ENCODE measurements around the gene COL8A2. TPM values are rescaled to one million over a fixed set of nuclear protein-coding genes. Genes with fewer than 3 reads are reported as not detected.

COL8A2 gene
- total and polyA plus RNA-seq, 4 donors, result 17.4 to 48.5 (median 28.0) TPM

- H3K4me1 ChIP-seq (ENCODE audit: control insufficient read depth in 1 of 2, insufficient read depth in 2 of 2, low read length in 2 of 2), result no peaks in the 10 kb centered on the region
- no peaks in the 10 kb centered on the region for H3K27me3 ChIP-seq (ENCODE audit: control insufficient read depth in 1 of 2, insufficient read depth in 2 of 2, low read length in 1 of 2)
- intact Hi-C loops (cut with DNase I), result loop anchor here in 1 of 2 donors (2.0 kb wide), 1 partner anchor 19 kb away; no protein-coding TSS in a partner anchor
- DNase-seq (no peak), ATAC-seq (ENCODE audit: low FRiP score) (no peak)
- H3K9me3 ChIP-seq (ENCODE audit: control insufficient read depth, low read length), result no peaks in the 10 kb centered on the region
- no peak overlapping the region for H3K4me3 ChIP-seq (ENCODE audit: low read length in 2 of 2)
- H3K36me3 ChIP-seq (ENCODE audit: control insufficient read depth in 1 of 2, insufficient read depth in 2 of 2, low read length in 1 of 2), result no peaks in the 10 kb centered on the region
- WGBS, 2 donors, result 89% methylated on average over 21 of the region's 21 CpGs
- H3K27ac ChIP-seq (ENCODE audit: low read depth in 1 of 2, low read length in 2 of 2), result no peak overlapping the region
These were observed 1.1 kb upstream of the COL8A2 start for GRCh38 chr1:36126005-36126716.

- 32 to 35% methylated on average over 32 to 42 of the region's 42 CpGs for WGBS, 2 donors
- Histone ChIP-seq H3K36me3 (ENCODE audit: control insufficient read depth in 1 of 2, insufficient read depth in 2 of 2, low read length in 1 of 2) (no peaks in the 10 kb centered on the region), H3K27ac (ENCODE audit: low read depth in 1 of 2, low read length in 2 of 2) (peak overlapping the region; percentile 28 to 50), H3K4me3 (ENCODE audit: low read length in 2 of 2) (peak overlapping the region; percentile 51 to 65), H3K4me1 (ENCODE audit: control insufficient read depth in 1 of 2, insufficient read depth in 2 of 2, low read length in 2 of 2) (no peaks in the 10 kb centered on the region), H3K27me3 (ENCODE audit: control insufficient read depth in 1 of 2, insufficient read depth in 2 of 2, low read length in 1 of 2) (no peaks in the 10 kb centered on the region), H3K9me3 (ENCODE audit: control insufficient read depth, low read length) (no peaks in the 10 kb centered on the region)
- ATAC-seq (ENCODE audit: low FRiP score) (no peak), DNase-seq (no peak)
- intact Hi-C loops (cut with DNase I), result no loop called here
These were observed 456 bp downstream of the COL8A2 start for GRCh38 chr1:36124404-36125128.

DNA sequence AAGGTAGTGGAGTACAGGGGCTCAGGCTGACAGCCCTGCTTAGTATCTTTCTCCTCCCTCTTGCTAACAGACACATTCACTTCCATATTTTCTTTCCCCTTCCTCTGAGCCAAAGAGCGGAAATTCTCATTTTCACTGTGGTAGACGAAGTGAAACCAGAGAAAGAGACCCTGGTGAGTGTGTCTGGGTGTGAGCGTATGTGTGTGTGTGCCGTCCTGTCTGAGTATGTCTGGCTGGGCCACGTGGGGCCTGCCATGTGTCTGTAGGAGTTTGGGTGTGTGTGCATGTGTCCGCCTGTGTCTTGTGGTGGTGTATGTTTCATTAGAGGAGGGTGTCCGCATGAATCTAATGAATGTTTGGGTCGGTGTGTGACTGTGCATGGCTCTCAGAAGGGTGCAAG, 1.7 kb downstream of the COL8A2 start:
- Histone ChIP-seq H3K4me3 (ENCODE audit: low read length in 2 of 2) (no peak overlapping the region), H3K27me3 (ENCODE audit: control insufficient read depth in 1 of 2, insufficient read depth in 2 of 2, low read length in 1 of 2) (no peaks in the 10 kb centered on the region), H3K27ac (ENCODE audit: low read depth in 1 of 2, low read length in 2 of 2) (no peak overlapping the region), H3K36me3 (ENCODE audit: control insufficient read depth in 1 of 2, insufficient read depth in 2 of 2, low read length in 1 of 2) (no peaks in the 10 kb centered on the region), H3K4me1 (ENCODE audit: control insufficient read depth in 1 of 2, insufficient read depth in 2 of 2, low read length in 2 of 2) (no peaks in the 10 kb centered on the region), H3K9me3 (ENCODE audit: control insufficient read depth, low read length) (no peaks in the 10 kb centered on the region)
- 86 to 87% methylated on average over 8 of the region's 8 CpGs for WGBS, 2 donors
- ATAC-seq (ENCODE audit: low FRiP score), result no peak
- DNase-seq, result peak in 1 of 2 donors; percentile 76
- intact Hi-C loops (cut with DNase I), result no loop called here

DNA sequence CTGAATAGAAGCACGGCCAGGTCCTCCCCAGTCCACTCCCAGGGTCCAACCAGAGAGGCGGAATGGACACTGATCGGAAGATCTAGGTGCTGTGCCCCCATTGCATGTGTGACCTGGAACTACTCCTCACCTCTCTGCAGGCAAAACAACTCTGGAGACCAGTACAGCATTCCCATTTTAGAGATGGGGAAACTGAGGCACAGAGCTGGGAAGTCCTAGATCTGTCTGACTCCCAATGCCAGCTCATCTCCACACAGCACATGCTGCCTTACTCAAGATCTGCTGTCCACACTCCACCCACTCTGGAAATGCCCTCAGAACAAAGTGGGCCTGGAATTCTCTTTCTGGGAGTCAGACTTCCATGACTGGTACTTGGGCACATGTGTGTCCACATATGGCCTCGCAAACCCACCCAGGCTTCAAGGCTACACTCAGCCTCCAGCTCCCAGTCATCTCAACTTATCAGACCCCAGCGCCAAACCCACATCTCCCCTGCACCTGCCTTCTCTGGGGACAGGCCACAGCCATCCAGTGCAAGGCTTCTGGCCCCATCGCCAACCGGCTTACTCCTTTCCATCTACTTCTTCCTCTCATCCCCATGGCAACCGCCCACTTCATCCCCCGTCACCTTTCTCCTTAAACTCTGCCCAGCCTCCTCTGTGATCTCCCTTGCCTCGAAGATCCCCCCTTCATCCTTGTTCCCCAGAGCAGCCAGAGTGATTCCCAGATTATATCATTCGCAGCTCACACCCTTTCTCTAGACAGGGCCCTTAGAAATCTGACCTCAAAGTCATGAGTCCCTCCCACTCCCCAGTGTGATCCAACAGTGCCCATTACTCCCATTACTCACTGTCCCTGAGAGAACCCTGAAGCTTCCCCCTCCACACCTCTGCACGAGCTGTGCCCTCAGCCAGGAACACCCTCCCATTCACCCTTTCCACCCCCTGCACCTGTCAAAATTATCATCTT, 2.7 kb downstream of the COL8A2 start:
- Histone ChIP-seq H3K27ac (ENCODE audit: low read depth in 1 of 2, low read length in 2 of 2) (no peak overlapping the region), H3K4me3 (ENCODE audit: low read length in 2 of 2) (no peak overlapping the region)
- intact Hi-C loops (cut with DNase I), result no loop called here

GRCh38 chr1:36119456-36119855, 5.6 kb downstream of the COL8A2 start:
- H3K9me3 ChIP-seq (ENCODE audit: control insufficient read depth, low read length), result no peaks in the 10 kb centered on the region
- DNase-seq (no peak), ATAC-seq (ENCODE audit: low FRiP score) (no peak)
- no peaks in the 10 kb centered on the region for H3K36me3 ChIP-seq (ENCODE audit: control insufficient read depth in 1 of 2, insufficient read depth in 2 of 2, low read length in 1 of 2)
- intact Hi-C loops (cut with DNase I), result no loop called here
- peaks cover 0 to 4% of the 10 kb centered on the region in 2 donors for H3K4me1 ChIP-seq (ENCODE audit: control insufficient read depth in 1 of 2, insufficient read depth in 2 of 2, low read length in 2 of 2)
- no peak overlapping the region for H3K4me3 ChIP-seq (ENCODE audit: low read length in 2 of 2)
- peak overlapping the region in 1 of 2 donors; percentile 43 for H3K27ac ChIP-seq (ENCODE audit: low read depth in 1 of 2, low read length in 2 of 2)
- H3K27me3 ChIP-seq (ENCODE audit: control insufficient read depth in 1 of 2, insufficient read depth in 2 of 2, low read length in 1 of 2), result no peaks in the 10 kb centered on the region
- 11 to 12% methylated on average over 9 of the region's 9 CpGs for WGBS, 2 donors

More for the DNA sequence above, 2.7 kb downstream of the COL8A2 start:
- 89 to 96% methylated on average over 12 of the region's 12 CpGs for WGBS, 2 donors
- Histone ChIP-seq H3K4me1 (ENCODE audit: control insufficient read depth in 1 of 2, insufficient read depth in 2 of 2, low read length in 2 of 2) (no peaks in the 10 kb centered on the region), H3K36me3 (ENCODE audit: control insufficient read depth in 1 of 2, insufficient read depth in 2 of 2, low read length in 1 of 2) (no peaks in the 10 kb centered on the region), H3K9me3 (ENCODE audit: control insufficient read depth, low read length) (no peaks in the 10 kb centered on the region), H3K27me3 (ENCODE audit: control insufficient read depth in 1 of 2, insufficient read depth in 2 of 2, low read length in 1 of 2) (no peaks in the 10 kb centered on the region)
- DNase-seq (no peak), ATAC-seq (ENCODE audit: low FRiP score) (no peak)

DNA sequence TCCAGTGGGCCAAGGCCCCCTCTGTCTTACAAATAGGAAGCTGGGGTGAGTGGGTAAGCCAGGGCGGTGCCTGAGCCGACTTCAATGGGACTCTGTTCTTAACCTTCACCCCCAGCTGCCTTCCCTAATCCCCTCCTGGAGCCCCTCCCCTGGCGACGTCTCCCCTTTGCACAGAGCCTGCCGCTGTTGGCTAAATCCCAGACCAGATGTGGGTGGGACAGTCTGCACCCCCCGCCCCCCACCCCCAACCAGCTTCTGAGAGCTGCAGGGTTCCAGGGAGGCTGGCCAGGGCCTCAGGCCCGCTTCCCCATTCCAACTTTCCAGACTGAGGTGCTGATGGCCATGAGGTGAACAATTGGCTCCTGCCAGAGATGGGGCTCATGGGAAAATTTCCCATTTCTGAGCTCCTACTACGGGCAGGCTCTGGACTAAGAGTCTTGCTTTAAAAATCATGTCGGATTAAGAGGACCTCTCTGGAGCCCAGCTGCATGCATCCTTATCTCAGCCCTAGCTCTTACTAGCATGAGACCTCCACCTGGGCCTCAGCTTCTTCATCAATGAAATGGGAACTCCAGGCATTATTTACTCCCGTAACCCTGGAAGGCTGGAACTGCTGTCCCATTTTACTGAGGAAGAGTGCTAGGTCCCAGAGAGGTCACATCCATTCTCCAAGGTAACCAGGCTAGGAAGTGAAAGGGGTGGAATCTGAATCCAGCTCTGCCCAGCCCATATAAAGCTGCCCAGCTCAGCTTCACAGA, 6.4 kb downstream of the COL8A2 start:
- peaks cover 0 to 4% of the 10 kb centered on the region in 2 donors for H3K4me1 ChIP-seq (ENCODE audit: control insufficient read depth in 1 of 2, insufficient read depth in 2 of 2, low read length in 2 of 2)
- 75 to 77% methylated on average over 10 of the region's 10 CpGs for WGBS, 2 donors
- H3K4me3 ChIP-seq (ENCODE audit: low read length in 2 of 2), result no peak overlapping the region
- ATAC-seq (ENCODE audit: low FRiP score) (no peak), DNase-seq (no peak)
- intact Hi-C loops (cut with DNase I), result no loop called here
- H3K9me3 ChIP-seq (ENCODE audit: control insufficient read depth, low read length), result no peaks in the 10 kb centered on the region
- H3K27me3 ChIP-seq (ENCODE audit: control insufficient read depth in 1 of 2, insufficient read depth in 2 of 2, low read length in 1 of 2), result no peaks in the 10 kb centered on the region
- H3K27ac ChIP-seq (ENCODE audit: low read depth in 1 of 2, low read length in 2 of 2), result peak overlapping the region in 1 of 2 donors; percentile 55
- no peaks in the 10 kb centered on the region for H3K36me3 ChIP-seq (ENCODE audit: control insufficient read depth in 1 of 2, insufficient read depth in 2 of 2, low read length in 1 of 2)

DNA sequence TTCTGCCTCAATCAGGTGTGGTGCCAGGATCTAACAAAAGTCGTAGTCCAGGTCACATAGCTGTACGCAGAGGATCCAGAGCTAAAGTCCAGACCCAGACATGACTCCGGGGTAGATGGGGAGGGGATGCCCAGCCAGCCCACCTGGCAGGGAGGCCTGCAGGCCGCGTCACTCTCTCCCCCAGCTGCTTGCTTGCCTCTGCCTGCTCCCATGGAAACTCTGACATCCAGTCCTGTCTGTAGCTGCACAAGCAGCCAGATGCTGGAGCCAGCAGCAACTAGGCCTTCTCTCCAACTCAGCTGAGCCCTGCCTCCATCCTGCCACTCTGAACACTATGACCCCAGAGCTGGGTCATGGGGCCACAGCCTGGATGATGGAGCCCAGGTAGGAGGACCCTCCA, 8.1 kb downstream of the COL8A2 start:
- Histone ChIP-seq H3K4me3 (ENCODE audit: low read length in 2 of 2) (no peak overlapping the region), H3K27ac (ENCODE audit: low read depth in 1 of 2, low read length in 2 of 2) (peak overlapping the region; percentile 71 to 89), H3K36me3 (ENCODE audit: control insufficient read depth in 1 of 2, insufficient read depth in 2 of 2, low read length in 1 of 2) (no peaks in the 10 kb centered on the region), H3K27me3 (ENCODE audit: control insufficient read depth in 1 of 2, insufficient read depth in 2 of 2, low read length in 1 of 2) (no peaks in the 10 kb centered on the region), H3K9me3 (ENCODE audit: control insufficient read depth, low read length) (no peaks in the 10 kb centered on the region), H3K4me1 (ENCODE audit: control insufficient read depth in 1 of 2, insufficient read depth in 2 of 2, low read length in 2 of 2) (peaks cover 0 to 4% of the 10 kb centered on the region in 2 donors)
- 35 to 44% methylated on average over 5 of the region's 5 CpGs for WGBS, 2 donors
- no peak for DNase-seq
- intact Hi-C loops (cut with DNase I), result no loop called here
- no peak for ATAC-seq (ENCODE audit: low FRiP score)

GRCh38 chr1:36115931-36116330, 9.1 kb downstream of the COL8A2 start:
- intact Hi-C loops (cut with DNase I), result loop anchor here in 1 of 2 donors (1.0 kb wide), 1 partner anchor 20 kb away; no protein-coding TSS in a partner anchor
- Histone ChIP-seq H3K9me3 (ENCODE audit: control insufficient read depth, low read length) (no peaks in the 10 kb centered on the region), H3K27me3 (ENCODE audit: control insufficient read depth in 1 of 2, insufficient read depth in 2 of 2, low read length in 1 of 2) (no peaks in the 10 kb centered on the region), H3K4me3 (ENCODE audit: low read length in 2 of 2) (no peak overlapping the region), H3K27ac (ENCODE audit: low read depth in 1 of 2, low read length in 2 of 2) (peak overlapping the region; percentile 71 to 89), H3K4me1 (ENCODE audit: control insufficient read depth in 1 of 2, insufficient read depth in 2 of 2, low read length in 2 of 2) (peaks cover 0 to 4% of the 10 kb centered on the region in 2 donors), H3K36me3 (ENCODE audit: control insufficient read depth in 1 of 2, insufficient read depth in 2 of 2, low read length in 1 of 2) (no peaks in the 10 kb centered on the region)
- 37 to 47% methylated on average over 5 of the region's 5 CpGs for WGBS, 2 donors
- no peak for DNase-seq
- no peak for ATAC-seq (ENCODE audit: low FRiP score)
